ENCODE measurements around the gene MNT.

GRCh38 chr17:2394775-2395201 lies 6.1 kb downstream of the MNT start:
- no peak for TF ChIP-seq CTCF (optimal IDR thresholded peaks at IDR 0.05 in 1 of 3, IDR thresholded peaks at IDR 0.05 in 1 of 3, conservative IDR thresholded peaks at IDR 0.05 in 1 of 3; ENCODE audit: extremely low read depth in 1 of 3, insufficient read depth in 2 of 3, low read length in 3 of 3)
- no peak for TF ChIP-seq EZH2 (IDR thresholded peaks at IDR 0.05; ENCODE audit: low read length)

Data from keratinocyte (primary cell).